ENCODE results near the gene KRT8.

DNA sequence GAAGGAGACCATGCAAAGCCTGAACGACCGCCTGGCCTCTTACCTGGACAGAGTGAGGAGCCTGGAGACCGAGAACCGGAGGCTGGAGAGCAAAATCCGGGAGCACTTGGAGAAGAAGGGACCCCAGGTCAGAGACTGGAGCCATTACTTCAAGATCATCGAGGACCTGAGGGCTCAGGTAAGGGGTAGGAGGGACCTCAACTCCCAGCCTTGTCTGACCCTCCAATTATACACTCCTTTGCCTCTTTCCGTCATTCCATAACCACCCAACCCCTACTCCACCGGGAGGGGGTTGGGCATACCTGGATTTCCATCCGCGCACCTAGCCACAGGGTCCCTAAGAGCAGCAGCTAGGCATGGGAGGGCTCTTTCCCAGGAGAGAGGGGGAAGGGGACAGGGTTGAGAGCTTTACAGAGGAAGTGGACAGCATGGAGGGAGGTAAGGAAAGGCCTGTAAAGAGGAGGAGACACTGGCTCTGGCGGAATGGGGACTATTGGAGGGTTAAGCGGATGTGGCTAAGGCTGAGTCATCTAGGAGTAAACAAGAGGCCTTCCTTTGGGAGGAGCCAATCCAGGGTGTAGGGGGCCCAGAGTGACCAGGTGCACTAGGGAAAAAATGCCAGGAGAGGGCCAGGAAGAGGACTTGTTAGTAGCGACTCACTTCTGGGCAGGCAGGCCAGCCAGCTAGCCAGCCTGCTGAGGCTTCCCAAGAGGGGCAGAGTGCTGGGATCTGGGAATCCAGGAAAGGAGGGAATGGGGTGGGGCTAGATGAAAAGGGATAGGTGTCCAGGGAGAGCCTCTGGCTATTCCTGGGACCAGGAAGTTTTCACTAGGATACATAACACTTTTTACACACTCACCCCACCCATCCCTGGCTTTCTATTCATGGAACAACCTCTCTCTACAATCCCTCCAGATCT lies 44.8 kb upstream of the KRT8 start:
- TF ChIP-seq, protein P1, sequence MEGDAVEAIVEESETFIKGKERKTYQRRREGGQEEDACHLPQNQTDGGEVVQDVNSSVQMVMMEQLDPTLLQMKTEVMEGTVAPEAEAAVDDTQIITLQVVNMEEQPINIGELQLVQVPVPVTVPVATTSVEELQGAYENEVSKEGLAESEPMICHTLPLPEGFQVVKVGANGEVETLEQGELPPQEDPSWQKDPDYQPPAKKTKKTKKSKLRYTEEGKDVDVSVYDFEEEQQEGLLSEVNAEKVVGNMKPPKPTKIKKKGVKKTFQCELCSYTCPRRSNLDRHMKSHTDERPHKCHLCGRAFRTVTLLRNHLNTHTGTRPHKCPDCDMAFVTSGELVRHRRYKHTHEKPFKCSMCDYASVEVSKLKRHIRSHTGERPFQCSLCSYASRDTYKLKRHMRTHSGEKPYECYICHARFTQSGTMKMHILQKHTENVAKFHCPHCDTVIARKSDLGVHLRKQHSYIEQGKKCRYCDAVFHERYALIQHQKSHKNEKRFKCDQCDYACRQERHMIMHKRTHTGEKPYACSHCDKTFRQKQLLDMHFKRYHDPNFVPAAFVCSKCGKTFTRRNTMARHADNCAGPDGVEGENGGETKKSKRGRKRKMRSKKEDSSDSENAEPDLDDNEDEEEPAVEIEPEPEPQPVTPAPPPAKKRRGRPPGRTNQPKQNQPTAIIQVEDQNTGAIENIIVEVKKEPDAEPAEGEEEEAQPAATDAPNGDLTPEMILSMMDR (IDR thresholded peaks at IDR 0.05): no peak
- no peak for TF ChIP-seq EZH2 (IDR thresholded peaks at IDR 0.05; ENCODE audit: borderline replicate concordance, insufficient read depth, low read depth, low read length, poor library complexity, severe bottlenecking)
